DOHH2 (cell line): ENCODE measurements around the gene ADAMTS8.

ENCODE experiments used
- EZH2phosphoT487 ChIP-seq: fragments of 200-600 bp; sonication (generic); IDR thresholded peaks from 2 replicates; pipeline ENCODE4 v1.6.1; 2017; ENCODE audit warnings: borderline replicate concordance, mild to moderate bottlenecking, antibody characterized with exemption, low read length, moderate library complexity, mixed read lengths
- TF ChIP-seq, protein P1 (sequence below): fragments of 200-600 bp; sonication (generic); IDR thresholded peaks from one replicate; pipeline ENCODE4 v1.5.1; 2014; ENCODE audit warnings: antibody characterized with exemption, mild to moderate bottlenecking, low read depth, low read length; ENCODE audit not compliant: poor library complexity, severe bottlenecking

DNA sequence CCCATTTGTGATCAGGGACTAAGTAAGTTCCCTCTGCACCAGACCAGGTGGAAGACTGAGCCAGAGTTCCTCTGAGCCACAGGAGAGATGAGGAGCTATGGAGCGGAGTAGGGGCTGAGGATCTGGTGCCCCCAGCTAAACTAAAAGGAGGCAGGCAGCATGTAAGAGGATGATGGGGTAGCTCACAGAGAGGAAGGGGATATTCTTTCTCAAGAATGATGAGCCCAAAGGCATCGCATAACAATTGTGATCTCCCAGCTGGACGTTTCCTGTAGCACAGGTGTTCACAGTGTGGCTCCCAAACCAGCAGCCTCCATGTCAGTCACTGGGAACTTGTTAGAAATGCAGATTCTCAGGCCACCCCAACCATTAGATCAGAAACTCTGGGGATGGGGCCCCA lies 24.4 kb downstream of the ADAMTS8 start:
- TF ChIP-seq EZH2phosphoT487, result no peak
- TF ChIP-seq, protein P1, sequence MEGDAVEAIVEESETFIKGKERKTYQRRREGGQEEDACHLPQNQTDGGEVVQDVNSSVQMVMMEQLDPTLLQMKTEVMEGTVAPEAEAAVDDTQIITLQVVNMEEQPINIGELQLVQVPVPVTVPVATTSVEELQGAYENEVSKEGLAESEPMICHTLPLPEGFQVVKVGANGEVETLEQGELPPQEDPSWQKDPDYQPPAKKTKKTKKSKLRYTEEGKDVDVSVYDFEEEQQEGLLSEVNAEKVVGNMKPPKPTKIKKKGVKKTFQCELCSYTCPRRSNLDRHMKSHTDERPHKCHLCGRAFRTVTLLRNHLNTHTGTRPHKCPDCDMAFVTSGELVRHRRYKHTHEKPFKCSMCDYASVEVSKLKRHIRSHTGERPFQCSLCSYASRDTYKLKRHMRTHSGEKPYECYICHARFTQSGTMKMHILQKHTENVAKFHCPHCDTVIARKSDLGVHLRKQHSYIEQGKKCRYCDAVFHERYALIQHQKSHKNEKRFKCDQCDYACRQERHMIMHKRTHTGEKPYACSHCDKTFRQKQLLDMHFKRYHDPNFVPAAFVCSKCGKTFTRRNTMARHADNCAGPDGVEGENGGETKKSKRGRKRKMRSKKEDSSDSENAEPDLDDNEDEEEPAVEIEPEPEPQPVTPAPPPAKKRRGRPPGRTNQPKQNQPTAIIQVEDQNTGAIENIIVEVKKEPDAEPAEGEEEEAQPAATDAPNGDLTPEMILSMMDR, result no peak
